Endothelial cell of umbilical vein (primary cell): ENCODE data around the gene TMEM120B.

Experiments
- CTCF ChIP-seq, 2 donors: IDR thresholded peaks; 1 replicate in 1 of 2; 2 replicates in 1 of 2; pipeline ENCODE4 v1.5.1; 2011; ENCODE audit warnings: low read length in 2 of 2, mild to moderate bottlenecking in 2 of 2, moderate library complexity in 2 of 2, control low read depth in 1 of 2, inconsistent platforms in 1 of 2, low read depth in 1 of 2; ENCODE audit not compliant: insufficient read depth in 1 of 2; ENCODE audit errors: extremely low read depth in 1 of 2
- EZH2 ChIP-seq: IDR thresholded peaks from 2 replicates; pipeline ENCODE4 v1.6.1; 2012; ENCODE audit warnings: borderline replicate concordance, low read depth, mild to moderate bottlenecking, moderate library complexity, low read length, inconsistent platforms; ENCODE audit not compliant: severe bottlenecking
- POLR2A ChIP-seq: IDR thresholded peaks from 2 replicates; pipeline ENCODE4 v1.6.1; 2012; ENCODE audit warnings: low read depth, mild to moderate bottlenecking, control low read depth, low read length

- TF ChIP-seq POLR2A (no peak), CTCF (IDR thresholded peaks at IDR 0.05; ENCODE audit: extremely low read depth in 1 of 2, insufficient read depth in 1 of 2, low read depth in 1 of 2, low read length in 2 of 2) (no peak), EZH2 (no peak)
Observed at GRCh38 chr12:121815263-121815662, 102.7 kb downstream of the TMEM120B start.
